Activated CD4-positive, alpha-beta T cell treated with anti-CD3 and anti-CD28 coated beads, Interleukin-10, Interleukin-2, amounts not matched to agents 100 ng/mL and 50 ng/mL, durations not matched to agents 16 hours and 8 hours (primary cell): ENCODE results near the gene PLEK.
"Not testable (repeated sequence)": the region's sequence is repeated elsewhere in the genome, so short reads cannot be mapped to it uniquely, and the experiment has no call there.

ENCODE experiments used
- DNase-seq: peaks from one replicate; pipeline ENCODE4 v3.0.0-alpha.2; 2020

Gene PLEK

DNA sequence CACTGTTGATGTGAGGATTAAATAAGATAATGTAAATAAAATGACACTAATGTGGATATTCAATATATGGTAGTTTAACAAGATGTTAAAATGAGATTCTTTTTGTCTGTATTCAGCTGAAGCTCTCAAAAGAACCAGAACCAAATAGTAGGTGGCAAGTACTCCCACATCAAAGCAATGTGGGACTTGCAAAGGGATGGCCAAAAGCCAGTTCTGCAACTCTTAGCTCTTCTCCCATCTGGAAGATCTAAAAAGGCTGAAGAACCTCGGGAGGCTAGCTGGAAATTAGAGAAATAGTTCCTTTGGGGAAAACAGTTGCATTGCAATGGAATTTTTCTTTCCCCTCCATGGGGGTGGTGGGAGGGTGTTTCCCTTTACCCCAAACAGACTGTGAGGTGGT, 53.3 kb downstream of the PLEK start:
- DNase-seq = no peak

DNA sequence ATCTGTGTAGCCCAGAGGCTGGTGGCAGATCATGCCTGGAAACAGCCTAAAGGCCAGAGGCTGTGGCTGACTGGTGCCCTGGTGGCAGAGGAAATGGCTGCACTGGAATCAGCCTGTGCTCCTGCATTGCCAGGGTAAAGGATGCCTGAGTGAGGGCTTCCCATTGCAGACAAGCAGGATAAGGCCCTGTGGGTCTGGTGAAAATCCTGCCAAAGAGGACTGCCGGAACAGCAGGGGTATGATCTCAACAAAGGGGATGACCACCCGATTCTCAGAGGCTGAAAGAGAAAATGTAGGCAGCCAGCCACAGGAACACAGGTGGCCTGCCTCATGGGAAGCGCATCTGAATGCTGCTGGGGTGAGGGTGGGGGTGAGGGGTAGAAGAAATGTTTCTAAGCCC, 53.8 kb downstream of the PLEK start:
- no peak for DNase-seq

DNA sequence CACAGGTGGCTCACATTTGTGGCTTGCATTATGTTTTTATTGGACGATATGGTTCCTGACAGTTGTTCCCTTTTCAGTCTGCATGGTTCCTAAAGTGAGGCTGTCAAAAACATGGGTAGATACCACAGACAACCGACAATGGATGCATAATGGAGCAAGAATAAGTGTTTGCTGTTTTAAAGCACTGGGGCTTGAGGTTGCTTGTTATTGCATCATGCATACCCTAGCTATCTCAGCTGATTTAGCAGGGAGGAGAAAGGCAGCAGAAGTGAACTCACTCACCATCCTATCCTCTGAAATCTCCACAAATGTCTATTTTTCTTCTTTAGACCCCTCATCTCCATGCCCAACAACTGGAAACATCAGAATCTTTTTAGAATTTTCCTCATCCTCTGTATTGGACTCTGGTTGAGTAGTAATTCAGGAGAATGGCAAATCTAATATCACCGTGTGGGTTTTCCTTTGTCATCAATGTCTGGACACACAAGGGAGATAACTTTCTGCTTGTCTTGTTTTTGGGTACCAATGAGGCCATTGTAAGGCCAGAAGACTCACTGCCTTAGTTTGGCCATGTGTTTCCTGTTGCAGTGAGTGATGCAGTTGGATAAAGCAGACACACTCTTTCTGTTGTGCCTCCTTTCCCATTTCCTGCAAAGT, 55.3 kb downstream of the PLEK start:
- no peak for DNase-seq

- DNase-seq = peak; percentile 77
Observed at GRCh38 chr2:68423966-68424650, 59.0 kb downstream of the PLEK start.

- no peak for DNase-seq
Observed at GRCh38 chr2:68425503-68425902, 60.4 kb downstream of the PLEK start.

DNA sequence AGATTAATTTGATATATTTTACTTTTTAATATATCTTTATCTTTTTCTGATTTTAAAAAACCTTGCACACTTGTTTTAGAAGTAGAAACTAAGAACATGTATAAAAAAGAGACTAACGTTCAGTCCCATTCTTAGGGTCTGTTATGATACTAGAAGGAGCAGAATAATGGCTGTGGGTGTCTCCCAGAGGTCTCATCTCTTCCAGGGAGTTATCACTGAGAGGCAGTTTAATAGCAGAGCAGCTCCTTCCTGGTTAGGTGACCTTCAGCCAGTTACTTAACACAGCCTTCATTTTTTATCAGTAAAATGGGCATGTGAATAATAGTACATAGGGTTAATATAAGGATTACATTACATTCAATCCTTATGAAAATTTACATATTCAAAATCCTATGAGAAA, 61.4 kb downstream of the PLEK start:
- no peak for DNase-seq

DNA sequence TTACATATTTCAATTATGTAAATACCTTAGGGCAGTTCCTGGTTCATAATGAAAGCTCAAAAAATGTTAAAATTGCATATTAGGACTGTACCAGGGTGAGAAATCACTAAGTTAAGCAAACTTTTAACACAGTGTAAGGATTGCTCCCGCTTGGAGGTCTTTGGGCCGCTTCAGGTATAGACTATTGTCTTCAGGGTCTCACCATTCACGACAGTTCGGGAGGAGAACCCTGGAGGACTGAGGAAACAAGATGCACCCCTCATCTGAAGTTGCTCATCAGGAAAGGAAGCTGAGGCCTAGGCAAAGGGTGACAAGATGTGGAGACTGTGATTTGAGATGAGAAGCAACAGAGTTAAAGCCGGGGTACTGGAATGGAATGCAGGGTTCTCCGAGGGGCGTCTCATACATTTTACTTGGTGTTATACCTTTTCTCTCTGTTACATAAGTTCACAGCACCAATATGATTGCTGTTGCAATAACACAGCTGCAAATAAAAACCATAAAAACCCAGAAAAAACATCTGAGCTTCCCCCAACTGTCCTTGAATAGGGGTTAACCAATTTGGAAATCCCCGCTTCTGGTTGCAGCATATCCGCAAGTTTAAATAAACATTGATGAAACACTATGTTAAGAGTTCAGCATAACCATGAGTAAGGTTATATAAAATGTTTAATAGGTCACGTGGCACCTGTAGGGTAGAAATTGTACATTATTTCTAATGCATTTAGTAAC, 61.9 kb downstream of the PLEK start:
- DNase-seq = peak; percentile 58

DNA sequence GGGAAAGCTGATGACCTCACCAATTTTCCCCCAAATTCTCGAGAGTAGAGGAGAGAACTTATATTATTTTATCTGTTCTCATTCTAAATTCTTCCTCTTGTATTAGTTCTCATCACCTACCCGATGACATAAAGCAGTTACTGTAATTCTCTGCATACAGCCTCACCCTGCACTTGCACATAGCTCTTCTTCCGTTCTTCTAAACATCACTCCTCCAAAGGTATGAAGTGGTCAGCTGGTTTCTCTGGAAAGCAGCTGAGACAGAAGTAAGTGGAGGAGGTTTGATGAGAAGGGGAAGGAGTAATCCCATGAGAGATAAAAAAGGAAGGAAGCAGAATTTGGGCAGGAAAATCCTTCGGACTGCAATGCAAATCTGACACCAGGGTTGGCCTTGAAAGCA, 63.0 kb downstream of the PLEK start:
- no peak for DNase-seq

DNA sequence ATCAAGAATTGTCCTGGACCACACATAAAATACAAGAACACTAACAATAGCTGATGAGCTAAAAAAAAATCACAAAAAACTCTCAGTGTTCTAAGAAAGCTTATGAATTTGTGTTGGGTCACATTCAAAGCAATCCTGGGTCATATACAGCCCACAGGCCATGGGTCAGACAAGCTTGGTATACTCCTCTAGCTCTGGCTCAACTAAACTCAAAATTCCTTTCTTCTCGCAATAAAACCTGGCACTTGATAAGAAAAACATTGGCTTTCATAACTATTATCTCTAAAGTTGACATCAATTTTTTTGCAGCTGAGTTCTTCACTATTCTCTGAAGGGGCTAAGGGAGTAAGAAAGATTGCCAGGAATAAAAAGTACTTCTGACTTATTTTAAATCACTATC, 63.7 kb downstream of the PLEK start:
- DNase-seq = no peak

DNA sequence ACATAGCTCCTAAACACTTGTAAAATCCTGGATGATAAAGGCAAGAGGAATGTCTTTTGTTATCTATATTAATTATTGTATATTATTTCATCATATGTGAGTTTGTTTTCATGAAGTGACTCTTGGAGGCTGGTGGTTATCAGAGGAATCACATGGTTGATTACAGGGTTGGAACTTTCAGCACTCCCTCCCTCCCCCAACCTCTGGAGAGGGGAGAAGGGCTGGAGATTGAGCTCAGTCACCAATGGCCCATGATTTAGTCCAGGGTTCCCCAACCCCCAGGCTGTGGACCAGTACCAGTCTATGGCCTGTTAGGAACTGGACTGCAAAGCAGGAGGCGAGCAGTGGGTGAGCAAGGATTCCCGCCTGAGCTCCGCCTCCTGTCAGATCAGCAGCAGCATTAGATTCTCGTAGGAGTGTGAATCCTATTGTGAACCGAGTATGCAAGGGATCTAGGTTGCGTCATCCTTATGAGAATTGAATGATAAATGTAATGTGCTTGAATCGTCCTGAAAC, 64.3 kb downstream of the PLEK start:
- no peak for DNase-seq

- no peak for DNase-seq
Observed at GRCh38 chr2:68431316-68431972, 66.4 kb downstream of the PLEK start.

- DNase-seq = no peak
Observed at GRCh38 chr2:68432696-68433658, 67.9 kb downstream of the PLEK start.

DNA sequence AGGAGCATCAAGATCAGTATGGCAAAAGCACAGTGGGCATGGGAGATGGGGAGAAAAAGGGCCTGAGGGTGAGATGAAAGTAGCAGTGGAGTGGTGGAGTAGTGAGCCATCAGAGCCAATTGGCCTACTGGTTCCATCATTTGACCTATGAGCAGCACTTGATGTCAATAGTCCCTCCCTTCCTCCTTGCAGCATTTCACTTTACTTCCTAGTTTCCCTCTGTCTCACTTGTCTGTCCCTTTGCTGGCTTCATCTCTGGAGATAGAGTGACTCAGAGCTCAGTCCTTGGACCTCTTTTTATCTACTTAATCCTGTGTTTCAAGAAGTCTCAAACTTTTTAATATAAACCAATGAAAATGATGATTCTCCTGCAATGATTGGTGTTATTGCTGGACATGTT, 69.9 kb downstream of the PLEK start:
- no peak for DNase-seq

GRCh38 chr2:68435615-68436014, 70.5 kb downstream of the PLEK start:
- DNase-seq = no peak

GRCh38 chr2:68436270-68436669, 71.2 kb downstream of the PLEK start:
- DNase-seq = no peak

DNA sequence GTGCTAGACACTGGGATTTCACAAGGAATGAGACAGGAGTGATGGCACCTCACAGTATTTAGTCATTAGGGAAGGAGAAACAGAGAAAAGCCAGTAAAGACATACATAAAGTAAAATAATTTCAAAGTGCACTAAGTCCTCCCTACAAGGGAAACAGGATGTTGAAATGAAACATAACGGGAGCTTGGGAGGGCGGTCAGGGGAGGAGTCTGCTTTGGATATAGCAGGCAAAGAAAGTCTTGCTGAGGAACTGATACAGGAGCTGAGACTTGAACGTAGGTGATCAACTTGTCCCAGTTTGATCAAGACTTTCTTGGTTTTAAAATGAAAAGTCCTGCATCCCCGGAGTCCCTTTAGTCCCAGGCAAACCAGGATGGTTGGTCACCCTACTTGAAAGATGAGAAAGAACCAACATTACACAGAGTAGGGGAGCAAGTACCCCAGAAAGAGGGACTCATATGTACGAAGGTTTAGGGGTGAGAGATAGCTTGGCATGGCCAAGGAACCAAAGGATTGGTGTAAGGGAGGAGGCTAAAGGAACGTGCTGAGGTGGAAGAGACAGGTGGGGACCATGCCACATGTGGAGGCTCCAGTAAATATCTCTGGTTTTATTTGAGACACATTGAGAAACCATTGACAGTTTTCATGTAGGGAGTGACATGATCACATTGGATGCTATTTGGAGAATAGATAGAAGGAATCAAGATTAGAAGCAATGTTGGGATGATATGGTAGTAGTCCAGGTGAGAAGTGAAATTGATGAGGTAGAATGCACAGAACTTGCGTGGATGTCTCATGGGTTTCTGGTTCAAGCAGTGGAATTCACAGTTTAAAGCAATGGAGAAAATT, 73.6 kb downstream of the PLEK start:
- DNase-seq = no peak

DNA sequence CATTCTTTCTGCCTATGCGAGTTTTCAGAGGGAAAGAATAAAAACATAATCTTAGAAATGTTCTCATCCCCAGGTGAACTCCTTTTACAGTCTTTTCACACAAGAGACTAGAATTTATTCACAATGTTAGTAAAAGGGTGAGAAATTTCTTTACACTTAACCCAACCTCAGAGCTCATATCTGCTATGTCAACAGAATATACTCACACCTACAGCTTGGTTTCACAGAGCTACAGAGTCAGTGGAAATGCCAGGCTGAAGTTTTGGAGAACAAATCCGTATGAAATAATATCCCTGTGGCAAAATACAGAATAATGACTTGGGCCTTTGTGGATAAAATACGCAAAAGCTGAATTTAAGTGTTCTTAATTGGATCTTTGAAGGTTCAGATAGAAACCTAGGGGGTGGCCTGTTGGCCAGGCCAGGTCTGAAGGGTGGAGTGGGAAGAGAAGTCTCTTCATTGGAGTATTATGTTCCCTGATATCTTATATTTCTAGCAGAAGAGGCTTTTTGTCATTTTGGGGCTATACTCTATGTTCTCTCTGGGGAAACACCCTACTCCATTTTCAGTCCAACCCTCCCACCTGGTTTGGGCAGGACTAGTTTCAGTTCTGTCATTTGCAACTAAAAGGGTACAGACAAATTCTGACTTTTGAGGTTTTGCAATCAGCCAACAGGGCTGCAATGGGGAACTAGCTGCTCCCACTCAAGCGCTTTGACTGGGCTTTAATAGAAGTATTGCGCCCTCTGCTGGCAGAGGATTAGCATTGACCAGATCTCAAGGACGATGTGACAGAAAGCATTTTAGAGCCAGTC, 76.3 kb downstream of the PLEK start:
- DNase-seq = peak; percentile 94

DNA sequence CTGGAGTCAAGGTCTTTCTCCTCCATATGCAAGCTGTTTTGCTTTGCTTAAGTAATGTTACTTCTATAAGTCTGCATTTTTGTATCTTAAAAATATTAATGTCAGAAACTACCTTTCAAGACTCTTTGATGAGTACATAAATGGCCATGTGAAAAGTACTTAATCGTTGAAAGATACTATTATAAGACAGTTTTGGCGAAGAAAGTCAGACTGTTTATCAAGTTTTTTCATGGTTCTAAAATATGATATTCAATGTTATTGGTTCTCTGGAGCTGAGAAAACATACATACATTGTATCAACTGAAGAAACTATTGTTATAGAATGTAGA, 76.9 kb downstream of the PLEK start:
- no peak for DNase-seq

DNA sequence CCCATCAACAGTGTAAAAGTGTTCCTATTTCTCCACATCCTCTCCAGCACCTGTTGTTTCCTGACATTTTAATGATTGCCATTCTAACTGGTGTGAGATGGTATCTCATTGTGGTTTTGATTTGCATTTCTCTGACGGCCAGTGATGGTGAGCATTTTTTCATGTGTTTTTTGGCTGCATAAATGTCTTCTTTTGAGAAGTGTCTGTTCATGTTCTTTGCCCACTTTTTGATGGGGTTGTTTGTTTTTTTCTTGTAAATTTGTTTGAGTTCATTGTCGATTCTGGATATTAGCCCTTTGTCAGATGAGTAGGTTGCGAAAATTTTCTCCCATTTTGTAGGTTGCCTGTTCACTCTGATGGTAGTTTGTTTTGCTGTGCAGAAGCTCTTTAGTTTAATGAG, 81.3 kb downstream of the PLEK start:
- DNase-seq = not testable (repeated sequence)
